ENCODE results near the gene KCNJ15.
"Not testable (repeated sequence)": the region's sequence is repeated elsewhere in the genome, so short reads cannot be mapped to it uniquely, and the experiment has no call there.

KCNJ15 gene

GRCh38 chr21:38256599-38257302 is at the start of gene KCNJ15:
Gene KCNJ15 (plus strand): TSS chr21:38256991. CDS start chr21:38299262, 42,271 bp downstream.
- no peak for DNase-seq (ENCODE audit: low read depth)

DNA sequence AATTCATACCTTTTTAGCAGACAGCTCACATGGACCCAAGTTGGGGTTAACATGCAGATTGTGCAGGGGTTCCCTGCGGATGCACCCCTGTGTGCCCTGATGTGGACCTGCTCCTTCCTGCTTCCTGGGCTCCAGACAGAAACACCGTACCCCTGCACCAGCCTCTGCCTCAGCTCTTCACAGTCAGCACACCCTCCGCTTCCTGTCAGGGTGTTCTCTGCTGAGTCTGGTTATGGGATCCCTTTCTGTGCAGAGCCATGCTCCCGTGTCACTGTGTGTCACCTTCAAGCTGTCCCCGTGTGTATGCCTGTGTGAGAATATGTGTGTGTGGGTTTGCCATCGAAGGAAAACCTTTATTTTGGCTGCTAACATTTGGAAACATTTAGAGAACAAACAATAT is 48.7 kb upstream of the KCNJ15 start:
- no peak for DNase-seq (ENCODE audit: low read depth)

DNA sequence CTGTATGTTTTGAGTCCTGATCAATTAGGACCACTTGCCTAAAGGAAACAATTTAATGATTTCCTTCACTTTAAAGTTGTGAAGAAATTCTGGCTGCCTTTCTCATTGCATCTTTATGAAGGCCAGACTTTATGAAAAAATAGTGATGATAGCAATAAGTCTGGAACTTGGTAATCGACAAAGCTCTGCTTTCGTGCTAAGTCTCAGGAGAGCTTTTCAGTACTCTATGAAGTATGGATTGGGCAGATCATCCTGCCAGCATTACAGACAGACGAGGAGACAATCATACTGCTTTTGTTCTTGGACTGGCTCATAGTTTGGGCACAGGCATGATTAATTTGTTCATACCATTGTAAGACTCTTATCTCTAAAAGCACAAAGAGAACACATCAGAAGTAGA is 45.5 kb upstream of the KCNJ15 start:
- no peak for DNase-seq (ENCODE audit: low read depth)

DNA sequence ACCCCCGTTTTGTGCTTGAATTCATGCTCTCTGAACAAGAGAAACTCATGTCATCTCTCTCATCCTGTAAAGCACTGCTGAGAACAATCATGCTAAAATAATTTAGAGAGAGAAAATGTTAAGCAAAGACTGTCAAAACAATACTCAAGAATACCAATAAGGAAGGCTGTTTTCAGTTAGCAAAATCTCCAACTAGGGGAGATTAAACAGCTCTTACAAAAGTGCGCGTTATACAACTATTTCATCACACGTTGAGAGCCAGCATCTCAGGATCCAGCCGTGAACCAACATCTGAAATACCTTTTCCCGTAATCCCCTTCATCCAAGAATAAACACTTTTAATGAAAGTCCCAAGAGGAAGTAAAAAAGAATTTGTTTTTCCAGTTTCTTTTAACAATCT is 44.1 kb upstream of the KCNJ15 start:
- DNase-seq (ENCODE audit: low read depth), result no peak

DNA sequence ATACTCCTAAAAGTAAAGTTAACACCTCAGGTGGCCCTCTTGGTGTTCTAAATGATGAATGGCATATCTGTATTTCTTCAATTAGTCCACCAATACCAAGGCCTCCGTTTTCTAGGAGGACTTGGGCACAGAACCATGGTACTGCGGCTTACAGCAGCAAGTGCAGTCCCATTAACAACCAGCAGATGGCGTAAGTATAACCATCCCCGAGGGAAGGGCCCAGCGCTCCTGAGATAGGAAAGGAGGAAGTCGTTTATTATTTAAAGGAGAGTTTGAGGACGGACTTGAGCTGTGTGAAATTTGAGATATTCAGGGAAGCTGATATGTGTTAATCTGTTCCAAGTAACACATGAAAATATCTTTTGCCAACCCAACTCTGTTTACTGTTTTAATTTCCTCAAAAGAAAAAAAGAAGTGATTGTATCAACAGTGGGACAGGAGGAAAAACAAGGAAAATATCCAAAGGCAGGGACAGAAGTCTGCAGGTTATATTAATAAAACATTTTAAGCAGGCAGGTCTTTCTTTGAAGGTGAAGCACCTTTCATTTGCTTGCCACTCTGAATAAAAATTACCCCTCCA is 37.7 kb upstream of the KCNJ15 start:
- DNase-seq (ENCODE audit: low read depth), result peak; percentile 39

DNA sequence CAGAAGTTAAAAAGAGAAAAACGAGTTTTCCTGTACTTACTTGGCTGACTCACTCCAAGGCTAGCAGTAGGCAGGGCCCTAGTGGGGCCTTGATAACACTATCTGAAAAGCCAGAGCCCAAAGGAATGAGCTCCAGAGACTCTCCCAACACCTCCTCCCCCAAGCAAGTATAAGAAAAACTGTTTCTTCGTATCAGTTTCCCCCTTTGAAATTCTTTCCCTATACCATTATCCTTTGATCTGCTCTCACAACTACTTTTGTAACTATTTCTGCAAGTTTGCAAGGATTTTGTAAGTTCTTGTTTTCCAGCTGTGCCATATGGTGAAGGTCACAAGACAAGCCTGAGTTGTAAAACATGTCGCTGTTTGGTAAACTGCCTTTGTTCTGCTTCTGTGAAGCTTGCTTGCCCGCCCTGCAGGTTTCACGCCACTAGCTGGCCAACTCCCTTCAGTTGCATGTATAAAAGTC is 36.5 kb upstream of the KCNJ15 start:
- DNase-seq (ENCODE audit: low read depth), result no peak

GRCh38 chr21:38221594-38221993 is 35.2 kb upstream of the KCNJ15 start:
- DNase-seq (ENCODE audit: low read depth), result no peak

DNA sequence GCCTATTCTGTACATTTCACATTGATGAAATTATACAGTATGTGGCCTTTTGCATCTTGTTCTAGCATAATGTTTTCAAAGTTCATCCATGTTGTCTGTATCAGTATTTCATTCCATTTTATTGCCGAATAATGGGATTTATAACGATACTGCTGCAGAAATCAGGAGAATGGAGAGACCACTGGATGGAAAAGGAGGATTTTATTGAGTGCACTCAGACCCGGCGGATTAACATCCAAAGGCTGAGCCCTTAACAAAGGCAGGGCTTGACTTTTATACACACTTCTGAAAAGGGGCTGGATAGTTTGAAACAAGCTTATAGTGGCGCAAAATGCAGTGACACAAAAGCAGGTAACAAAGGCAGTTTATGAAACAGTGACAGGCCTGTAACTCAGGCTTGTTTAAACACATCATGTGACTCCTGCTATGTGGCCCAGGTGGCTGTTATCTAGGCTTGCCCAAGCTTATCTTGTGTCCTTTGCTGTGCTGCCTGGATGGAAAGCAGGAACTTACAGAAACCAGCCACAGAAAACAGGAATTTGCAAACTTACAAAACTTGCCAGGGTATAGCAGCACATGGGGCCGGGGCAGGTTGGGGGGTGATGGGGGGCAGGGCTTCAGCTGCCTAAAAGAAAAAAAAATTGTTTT is 32.8 kb upstream of the KCNJ15 start:
- no peak for DNase-seq (ENCODE audit: low read depth)

DNA sequence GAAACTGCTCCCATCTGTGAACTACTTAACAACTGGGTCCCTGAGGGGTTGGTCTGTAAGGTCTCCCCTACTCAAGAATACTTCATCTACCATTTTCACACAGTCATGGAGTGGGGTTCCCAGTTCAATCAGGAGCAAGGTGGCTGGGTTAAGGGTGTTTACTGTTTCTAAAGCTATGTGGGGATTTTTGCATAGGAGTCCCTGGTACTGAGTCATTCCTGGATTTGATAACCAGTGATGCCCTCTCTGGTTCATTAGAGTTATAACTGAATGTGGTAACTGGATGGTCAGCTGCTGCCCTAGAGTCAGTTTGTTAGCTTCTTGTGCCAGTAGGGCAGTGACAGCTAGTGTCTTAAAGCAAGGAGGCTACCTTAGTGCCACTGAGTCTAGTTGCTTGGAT is 29.4 kb upstream of the KCNJ15 start:
- no peak for DNase-seq (ENCODE audit: low read depth)

DNA sequence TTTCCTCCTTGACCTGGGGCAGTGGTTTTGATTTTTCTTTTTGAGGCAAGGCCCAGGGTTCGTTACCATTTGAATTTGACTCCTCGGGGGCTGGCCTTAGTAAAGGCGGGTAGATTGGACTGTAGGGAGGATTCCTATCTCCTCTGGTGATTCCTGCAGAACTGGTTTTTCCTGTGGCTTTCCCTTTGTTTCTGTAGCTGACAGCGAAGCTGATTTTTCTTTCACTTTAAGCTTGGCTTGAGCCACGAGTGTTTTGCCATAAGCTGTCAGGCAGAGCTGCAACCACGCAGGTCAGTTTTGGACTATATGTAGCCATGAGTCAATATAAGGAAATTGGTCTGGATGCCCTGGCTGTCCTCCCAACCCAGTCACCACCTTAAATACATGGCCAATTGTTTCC is 28.7 kb upstream of the KCNJ15 start:
- DNase-seq (ENCODE audit: low read depth), result no peak

GRCh38 chr21:38228537-38228936 is 28.3 kb upstream of the KCNJ15 start:
- DNase-seq (ENCODE audit: low read depth), result no peak

GRCh38 chr21:38229260-38229877 is 27.4 kb upstream of the KCNJ15 start:
- DNase-seq (ENCODE audit: low read depth), result no peak

GRCh38 chr21:38234395-38235142 is 22.2 kb upstream of the KCNJ15 start:
- no peak for DNase-seq (ENCODE audit: low read depth)

DNA sequence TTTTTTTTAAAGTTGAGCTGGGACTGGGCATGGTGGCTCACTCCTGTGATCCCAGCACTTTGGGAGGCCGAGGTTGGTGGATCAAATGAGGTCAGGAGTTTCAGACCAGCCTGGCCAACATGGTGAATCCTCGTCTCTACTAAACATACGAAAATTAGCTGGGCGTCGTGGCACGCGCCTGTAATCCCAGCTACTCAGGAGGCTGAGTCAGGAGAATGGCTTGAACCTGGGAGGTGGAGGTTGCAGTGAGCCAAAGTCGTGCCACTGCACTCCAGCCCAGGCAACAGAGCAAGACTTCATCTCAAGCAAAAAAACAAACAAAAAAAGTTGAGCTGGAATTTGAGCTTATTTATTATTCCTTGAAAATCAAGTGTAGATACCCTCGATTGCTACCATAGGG is 21.5 kb upstream of the KCNJ15 start:
- not testable (repeated sequence) for DNase-seq (ENCODE audit: low read depth)

DNA sequence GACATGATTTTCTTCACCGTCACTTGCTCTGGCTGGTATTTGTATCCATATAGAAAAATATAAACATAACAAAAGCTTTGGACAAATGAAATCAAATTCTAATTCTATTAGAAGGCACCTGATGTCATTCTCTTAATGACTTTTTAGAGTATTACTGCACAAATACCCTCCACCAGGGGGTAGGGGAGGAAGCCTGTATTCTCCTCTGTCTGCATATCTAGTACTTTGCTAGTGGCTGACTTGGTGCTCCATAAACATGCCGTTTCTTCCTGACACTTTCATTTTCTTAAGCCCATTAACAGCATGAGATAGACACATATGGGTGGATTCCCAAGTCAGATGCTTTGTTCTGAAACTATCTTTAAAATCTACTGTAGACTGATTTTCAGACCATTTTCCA is 20.6 kb upstream of the KCNJ15 start:
- no peak for DNase-seq (ENCODE audit: low read depth)

DNA sequence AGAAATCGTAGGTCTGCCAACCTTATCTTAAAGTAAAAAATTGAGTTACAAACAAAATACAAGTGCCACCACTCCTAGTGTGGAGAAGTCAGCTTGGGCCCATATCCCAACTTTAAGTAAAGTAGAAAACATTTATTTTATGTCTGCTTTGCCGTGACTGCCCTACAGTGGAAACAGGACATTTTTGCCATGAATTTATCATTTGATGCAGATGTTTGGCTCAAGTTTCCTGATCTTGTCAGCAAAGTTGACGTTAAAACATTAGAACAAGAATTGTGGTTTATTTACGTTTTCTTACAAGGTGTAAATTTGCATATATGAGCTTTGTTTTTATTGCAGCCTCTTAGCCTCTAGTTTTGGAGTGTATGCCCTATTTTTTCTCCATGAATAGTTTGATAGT is 17.1 kb upstream of the KCNJ15 start:
- DNase-seq (ENCODE audit: low read depth), result no peak

DNA sequence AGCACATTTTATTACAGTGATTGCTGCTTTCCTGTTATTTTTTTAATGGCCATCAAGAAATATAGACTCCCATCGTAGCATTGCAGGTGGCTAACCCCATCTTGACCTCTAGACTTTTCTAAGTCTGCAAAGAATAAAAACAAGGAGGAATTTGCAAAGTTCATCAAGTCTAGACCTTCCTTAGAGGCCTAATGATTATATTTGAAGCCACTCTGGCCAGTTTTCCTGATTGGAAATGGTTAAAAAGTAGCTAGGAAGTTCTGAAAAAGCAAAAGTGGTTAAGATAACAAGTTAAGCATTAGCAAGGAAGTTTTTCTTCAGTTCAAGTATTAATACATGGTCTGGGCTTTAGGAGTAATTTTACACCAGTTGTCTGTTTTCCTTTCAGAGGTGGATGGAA is 16.7 kb upstream of the KCNJ15 start:
- no peak for DNase-seq (ENCODE audit: low read depth)

GRCh38 chr21:38241029-38241740 is 15.6 kb upstream of the KCNJ15 start:
- no peak for DNase-seq (ENCODE audit: low read depth)

GRCh38 chr21:38242061-38242460 is 14.7 kb upstream of the KCNJ15 start:
- no peak for DNase-seq (ENCODE audit: low read depth)

DNA sequence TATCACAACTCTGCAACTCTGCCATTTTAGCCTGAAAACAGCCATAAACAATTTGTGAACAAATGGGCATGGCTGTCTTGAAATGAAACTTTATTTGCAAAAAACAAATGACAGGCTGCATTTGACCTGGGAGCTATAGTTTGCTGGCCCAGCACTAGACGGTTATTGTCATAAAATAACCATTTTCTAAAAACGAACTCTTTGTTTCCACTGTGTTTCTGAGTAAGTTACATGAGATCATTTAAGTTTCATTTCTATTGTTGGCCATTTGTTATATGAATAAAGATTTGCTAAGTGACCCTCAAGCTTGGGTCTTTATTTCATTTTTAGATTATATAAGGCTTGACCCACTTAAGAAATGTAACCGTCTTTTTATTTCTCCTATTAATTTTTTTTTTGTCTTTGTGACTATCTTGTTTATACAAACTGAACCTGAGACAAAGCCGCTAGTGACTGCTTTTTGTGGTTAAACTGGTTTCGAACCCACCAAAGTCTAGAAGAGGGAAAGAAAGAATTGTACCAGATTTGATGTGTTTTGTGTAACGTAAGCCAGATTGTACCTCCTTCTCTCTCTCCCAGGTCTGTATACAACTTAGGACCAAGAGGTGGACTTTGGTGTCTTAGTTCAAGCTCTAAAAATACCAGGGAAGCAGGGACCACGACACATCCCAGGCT is 12.9 kb upstream of the KCNJ15 start:
- no peak for DNase-seq (ENCODE audit: low read depth)

DNA sequence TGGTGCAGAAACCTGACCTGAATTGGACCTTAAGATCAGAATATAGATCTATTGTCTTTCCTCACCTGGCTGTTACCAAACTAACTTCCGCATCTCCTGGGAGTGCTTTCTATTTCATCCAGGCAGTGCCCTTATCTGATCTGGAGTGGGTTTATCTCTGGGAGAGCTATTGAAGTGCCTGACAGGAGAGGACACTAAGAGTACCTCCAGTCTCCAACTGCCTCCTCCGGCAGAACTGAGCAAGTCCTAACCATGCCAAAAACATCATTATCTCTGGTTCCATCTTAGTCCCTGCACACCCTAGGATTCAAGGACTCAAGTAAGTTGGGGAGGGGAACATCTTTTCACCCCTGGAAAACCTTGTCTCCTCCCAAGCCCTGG is 12.4 kb upstream of the KCNJ15 start:
- no peak for DNase-seq (ENCODE audit: low read depth)
